HG03280 (cell line): ENCODE results near the gene GRIK1.

Source experiments
- ATAC-seq: cut with Tn5 transposase; IDR thresholded peaks from one replicate; pipeline ENCODE4 v1.9.1; 2021; ENCODE audit warnings: mild to moderate bottlenecking, moderate library complexity; ENCODE audit not compliant: unreplicated experiment

The GRIK1 gene

DNA sequence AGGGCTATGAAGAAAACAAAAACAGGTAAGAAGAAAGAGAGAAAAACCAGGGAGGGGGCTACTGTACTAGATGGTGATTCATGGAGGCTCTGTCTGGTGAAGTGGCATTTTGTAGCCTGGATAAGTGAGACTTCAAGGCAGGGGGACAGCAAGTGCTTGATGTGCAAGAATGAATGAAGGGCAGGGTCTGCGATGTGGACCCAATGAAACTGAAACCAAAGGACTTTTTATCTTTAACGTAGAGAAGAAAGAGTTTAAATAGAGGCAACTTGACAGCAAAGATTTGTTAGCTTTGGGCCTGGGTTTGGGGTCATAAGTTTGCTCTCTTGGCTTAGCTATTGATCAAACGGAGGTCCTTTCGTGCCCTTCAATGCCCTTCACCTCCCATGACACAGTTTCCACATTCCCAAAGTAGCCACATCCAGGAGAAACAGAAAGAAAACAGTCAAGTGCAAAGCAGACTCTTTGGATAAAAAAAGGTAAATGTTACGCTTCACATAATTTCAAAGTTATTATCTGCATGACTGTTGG, 291.0 kb downstream of the GRIK1 start:
- no peak for ATAC-seq

DNA sequence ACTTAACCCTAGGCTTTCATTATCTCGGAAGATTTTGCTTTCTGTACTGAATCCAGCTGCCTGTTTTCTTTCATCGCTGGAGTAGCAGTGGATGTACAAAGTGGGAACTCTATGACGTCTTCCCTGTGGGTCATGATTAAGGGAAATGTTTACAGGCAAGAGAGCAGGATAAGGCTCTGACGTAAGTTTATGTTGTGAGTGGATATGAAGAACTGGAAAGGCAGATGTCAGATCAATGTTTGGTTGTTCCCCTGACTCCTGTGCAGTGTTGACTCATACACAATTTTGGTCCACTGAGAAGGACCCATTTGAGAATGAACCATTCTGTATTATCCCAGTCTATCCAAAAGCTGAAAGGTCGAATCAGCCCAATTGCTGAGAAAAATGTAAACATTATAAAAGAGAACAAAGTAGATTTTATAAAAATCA, 292.4 kb downstream of the GRIK1 start:
- ATAC-seq = no peak

DNA sequence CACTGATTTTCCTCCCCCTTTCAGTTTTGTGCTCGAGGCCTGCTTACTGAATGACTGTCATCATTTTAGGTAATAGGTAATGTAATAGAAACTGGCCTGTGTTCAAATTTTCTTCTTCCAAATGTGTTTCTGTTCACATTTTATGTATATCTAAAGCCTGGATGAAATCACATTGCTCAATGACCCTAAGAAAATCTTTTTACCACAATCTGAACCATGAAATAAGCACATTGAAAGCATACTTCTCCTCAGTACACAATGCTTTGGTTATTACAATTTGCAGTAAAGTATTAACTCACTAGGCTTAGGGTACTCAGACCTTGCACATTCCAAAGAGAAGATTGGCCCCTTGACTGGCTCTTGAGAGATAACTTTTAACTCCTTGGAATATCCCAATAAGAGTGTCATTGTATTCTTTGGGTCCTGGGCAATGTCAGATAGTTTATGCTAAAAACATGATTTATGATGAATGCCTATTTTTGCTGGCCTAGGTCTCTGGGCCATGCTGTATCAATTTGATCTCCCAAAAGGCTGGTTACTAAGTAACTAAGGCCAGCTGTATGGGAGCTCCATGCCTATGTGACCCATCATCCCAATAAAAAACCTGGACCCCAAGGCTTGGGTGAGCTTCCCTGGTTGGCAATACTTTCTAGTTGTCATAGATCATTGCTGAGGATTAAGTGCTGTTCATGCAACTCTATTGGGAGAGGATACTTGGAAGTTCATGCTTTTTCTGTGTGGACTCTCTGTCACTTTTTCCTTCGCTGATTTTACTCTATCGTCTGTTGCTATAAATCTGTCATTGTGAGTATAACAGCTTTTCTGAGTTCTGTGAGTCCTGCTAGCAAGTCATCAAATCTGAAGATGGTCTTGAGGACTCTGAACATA, 293.9 kb downstream of the GRIK1 start:
- ATAC-seq = no peak

DNA sequence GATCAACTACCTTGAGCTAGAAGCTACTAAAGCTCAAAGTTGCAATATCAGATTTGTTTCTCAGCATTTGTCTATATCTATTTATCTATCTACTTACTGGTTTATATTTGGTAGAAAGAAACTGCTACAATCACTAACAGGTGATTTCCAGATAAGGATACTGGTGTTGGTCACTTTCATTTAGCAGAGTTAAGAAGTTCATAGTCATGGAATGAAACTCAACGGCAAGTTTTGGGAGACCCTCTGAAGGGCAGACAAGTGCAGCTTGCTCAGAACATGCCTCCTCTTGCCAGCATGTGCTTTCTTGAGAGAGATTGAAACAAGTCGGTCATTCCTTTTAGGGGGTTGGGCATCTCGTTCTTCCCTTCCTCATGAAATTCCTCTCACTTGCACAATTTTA, 296.5 kb downstream of the GRIK1 start:
- no peak for ATAC-seq

DNA sequence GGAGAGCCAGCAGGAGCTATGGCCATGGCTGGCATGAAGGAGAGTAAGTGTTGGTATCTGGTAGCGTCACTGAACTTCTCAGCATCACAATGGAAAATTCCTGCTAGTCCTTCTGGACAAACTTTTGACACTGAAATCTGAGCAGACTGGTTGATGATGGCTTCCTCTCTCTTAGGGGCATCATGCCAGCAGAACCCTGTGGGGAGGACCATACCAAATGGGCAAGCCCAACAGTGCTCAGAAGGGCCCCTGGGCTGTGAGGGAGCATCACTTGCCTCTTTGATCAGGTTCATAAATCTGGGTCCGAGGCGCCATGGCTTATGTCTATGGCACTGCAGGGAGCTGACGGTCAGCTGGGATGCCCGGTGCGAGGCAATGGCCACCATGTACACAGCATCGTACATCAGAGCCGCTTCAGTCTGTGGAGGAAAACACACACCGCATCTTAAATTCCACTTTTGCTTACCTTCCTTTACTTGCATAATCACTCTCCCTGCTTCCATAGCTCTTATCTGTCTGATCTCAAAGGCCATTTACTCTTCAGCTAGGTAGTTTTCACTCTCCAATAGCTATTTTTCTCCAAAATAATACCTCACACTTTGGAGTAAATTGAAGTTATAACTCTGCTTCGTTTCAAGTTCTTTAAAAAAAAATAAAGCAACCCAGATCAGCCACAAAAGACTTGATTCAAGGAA, 297.1 kb downstream of the GRIK1 start:
- ATAC-seq = no peak

DNA sequence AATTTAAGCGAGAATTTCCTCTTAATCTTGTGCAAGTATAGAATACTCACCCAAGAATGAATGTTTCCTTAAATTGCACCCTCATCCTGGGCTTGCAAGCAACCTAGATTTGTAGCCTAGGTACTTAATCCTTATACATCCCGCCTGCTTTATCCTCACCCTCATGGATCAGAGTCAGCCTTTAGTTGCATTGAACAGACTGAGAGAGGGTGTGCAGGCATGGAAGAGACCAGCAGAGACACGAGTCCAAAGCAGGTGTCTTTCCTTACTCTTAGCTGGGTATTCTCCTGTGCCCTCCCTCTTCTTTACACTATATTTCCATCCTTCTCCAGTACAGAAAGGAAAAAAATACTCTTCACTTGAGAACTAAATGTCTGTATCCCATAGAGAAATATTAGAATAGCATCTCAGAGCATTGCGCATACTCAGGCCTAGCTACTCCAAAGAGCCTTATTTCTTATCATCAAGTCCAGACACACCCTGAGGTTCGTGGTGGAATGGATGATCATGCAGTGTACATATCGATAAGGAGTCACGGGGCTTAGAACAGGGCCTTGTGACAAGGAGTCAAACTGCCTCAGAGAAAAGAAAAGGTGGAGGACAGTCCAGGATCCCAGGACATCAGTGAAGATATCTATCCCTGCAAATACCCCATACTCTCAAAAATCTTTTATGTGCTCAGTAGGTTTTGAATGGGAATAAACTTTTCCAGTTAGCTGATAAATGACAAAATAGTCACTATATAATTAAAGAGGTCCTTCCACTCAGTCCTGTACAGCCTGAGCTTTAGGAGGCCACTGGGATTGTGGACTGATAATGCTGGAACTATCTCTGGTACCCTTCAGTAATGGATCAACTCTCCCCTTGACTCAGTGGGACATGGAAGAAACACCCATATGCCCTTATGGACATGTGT, 297.9 kb downstream of the GRIK1 start:
- no peak for ATAC-seq

DNA sequence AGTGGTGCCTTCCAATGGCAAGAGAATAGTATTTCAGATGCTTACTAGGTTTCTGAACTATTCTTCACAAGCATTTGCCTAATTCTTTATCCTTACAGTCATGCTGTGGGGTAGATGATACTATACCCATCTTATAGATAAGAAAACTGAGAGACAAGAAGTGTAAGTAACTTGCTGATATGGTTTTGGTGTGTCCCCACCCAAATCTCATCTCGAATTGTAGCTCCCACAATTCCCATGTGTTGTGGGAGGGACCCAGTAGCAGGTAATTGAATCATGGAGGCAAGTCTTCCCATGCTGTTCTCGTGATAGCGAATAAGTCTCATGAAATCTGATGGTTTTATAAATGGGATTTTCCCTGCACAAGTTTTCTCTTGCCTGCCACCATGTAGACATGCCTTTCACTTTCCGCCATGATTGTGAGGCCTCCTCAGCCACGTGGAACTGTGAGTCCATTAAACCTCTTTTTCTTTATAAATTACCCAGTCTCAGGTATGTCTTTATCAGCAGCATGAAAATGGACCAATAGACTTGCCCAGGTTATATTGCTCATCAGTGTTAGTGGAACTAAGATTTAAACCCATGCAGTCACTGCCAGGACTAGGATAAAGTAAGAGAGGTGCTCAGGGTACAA, 298.7 kb downstream of the GRIK1 start:
- ATAC-seq = no peak

DNA sequence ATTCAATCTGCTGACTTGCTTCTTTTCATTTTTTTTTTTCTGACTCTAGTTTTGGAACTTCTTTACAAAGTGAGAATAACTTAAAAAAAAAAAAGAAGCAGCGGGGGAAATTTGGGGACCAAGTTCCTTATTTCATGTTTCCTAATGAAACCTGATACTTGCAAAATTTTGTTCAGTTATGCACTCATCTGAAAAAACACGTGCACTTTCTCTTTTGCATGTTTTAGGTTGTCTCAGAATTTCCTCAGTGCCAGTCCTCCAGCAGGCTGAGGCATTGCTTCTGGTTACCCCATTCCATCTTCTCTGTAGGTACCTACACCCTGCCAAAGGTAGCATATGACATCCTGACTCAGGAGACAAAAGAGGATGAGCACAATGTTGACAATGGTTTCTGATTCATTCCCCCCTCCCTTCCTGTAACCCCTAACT, 299.7 kb downstream of the GRIK1 start:
- peak; percentile 39 for ATAC-seq

DNA sequence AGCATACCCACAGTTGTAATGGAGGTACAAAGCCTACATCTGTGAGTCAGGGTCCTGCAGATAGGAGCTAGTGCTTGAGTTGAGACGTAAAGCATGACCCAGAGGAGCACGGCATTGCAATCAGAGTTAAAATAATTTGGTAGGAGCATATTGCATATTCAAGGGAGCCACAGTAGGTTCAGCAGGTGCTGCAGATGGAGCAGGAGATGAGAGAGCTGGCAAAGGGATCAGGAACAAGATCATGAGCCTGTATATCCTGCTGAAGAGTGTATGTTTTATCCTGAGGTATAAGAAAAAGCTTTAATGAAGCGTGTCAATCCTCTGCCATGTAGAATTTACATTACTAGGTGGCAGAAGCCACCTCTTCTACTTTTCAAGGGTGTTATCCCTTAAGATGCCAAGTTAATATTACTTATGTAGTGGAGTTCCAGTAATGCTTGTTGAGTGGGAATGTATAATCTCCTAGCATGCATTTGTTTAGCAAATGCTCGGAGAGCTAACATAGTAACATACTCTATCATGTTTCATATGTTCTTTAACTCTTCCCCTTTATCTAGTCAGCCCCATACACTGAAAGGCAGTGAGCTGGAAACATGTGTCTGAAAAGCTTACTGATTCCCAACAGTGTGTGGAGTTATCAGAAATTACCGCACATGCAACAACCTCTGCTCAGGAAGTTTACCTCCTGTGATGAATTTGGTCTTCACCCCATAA, 300.3 kb downstream of the GRIK1 start:
- peak; percentile 14 for ATAC-seq

DNA sequence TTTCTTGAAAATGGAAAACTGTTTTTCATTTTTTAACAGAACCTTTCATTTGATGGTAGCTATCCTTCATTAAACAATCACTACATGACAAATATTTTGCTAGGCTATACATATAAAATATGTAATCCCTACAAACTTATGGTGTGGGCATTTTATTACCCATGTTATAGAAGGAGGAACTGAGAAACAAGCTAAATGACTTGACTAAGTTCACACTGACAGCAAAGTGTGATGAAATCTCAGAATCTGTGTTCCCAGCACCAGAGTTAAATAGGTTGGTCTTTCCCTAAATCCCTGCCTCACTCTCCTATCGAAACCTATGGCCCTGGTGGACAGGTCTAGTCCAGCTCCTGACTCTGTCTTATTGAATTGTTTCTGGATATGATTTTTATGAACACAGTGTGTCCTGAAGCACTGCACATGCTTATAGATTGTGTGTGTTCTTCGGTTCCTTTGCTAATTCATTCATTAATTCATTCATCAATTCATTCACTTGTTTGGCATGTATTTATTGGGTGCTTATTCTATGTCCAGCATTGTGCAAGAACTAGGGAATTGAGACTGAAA, 301.0 kb downstream of the GRIK1 start:
- ATAC-seq = no peak

DNA sequence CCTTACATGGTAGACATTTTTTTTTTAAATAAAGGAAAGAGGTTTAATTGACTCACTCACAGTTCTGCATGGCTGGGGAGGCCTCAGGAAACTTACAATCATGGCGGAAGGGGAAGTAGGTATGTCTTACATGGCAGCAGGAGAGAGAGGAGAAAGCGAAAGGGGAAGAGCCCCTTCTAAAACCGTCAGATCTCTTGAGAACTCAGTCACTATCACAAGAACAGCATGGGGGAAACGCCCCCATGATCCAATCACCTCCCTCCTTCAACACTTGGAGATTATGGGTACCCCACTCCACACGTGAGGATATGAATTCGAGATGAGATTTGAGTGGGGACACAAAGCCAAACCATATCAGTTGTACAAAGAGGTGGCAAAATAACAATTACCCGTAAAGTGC, 301.7 kb downstream of the GRIK1 start:
- no peak for ATAC-seq

DNA sequence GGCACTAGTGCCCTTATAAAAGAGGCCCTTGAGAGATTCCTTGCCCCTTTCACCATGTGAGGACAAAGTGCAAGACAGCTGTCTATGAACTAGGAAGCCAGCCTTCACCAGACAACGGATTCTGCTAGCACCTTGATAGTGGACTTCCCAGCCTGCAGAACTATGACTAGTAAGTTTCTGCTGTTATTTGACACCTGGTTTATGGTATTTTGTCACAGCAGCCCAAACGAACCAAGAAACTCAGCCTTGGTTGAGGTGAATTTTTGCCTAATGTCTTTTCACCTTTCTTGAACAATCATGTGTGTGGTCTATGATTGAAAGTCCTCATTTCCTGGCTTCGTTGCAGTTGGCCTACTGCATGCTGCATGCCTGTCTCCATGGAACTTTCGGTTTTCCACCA, 302.2 kb downstream of the GRIK1 start:
- no peak for ATAC-seq

DNA sequence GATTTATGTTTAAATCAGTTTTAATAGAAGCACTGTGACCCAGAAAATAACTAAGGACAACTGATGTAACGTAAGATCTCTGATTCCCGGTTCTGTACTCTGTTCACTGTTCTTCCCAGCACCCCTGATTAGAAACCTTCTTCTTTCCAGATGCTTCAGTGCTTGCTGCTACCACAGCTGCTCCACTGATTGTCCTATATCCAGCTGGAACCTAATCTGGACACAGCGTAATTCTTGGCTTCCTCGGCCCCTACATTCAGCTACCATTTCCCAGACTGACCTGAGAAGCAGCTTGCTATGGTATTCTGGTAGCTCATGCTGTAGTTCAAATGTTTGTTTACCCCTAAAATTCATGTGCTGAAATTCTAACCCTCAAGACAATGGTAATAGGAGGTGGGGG, 302.7 kb downstream of the GRIK1 start:
- no peak for ATAC-seq

DNA sequence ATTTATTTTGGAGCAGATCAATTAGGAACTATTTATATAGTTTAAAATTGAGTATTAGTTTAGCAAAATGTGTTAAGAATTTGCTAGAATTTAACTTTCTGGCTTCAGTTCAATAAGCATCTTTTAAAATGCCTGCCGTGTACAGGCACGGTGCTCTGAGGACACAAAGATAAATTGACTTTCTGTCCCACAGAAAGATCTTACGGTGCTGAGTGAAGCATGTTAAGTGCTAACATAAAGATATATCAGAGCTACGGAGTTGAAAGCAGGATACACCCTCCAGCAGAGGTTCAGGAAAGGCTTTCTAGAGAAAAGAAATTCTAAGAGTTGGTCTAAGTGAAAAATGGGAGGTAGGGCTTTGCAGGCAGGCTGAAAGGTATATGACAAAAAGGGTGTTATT, 305.4 kb downstream of the GRIK1 start:
- no peak for ATAC-seq

DNA sequence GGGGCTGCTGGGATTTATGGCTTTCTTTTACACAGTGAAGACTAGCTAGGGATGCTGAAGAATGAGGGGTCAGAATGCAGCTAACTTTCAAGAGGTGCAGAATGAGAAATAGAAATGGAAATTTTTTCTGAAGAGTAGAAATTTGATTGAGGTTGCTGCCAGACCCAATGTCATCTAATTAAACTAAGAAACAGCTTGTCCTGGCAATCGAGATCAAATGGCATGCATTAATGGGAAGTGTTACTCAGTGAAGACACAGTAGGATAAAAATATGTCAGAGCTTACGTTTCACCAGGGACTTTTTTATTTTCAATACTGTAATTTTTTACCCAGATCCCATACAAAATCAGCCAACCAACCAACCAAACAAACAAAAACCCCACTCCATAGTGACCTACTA, 306.0 kb downstream of the GRIK1 start:
- ATAC-seq = no peak

DNA sequence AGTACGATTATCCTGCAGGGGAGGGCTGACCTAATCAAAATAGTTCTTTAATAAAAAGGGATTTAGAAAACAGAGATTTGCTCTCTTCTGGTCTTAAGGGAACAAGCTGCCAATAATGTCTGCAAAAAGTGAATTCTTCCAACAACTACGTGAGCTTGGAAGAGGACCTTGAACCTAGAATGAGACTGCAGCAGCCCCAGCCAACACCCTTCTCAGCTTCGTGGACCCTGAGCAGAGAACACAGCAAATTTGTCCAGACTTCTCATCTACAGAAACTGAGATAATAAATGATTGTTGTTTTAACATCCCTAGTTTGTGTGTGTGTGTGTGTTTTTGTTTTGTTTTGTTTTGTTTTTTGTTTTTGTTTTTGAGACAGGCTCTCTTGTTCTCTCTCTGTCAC, 309.4 kb downstream of the GRIK1 start:
- no peak for ATAC-seq

DNA sequence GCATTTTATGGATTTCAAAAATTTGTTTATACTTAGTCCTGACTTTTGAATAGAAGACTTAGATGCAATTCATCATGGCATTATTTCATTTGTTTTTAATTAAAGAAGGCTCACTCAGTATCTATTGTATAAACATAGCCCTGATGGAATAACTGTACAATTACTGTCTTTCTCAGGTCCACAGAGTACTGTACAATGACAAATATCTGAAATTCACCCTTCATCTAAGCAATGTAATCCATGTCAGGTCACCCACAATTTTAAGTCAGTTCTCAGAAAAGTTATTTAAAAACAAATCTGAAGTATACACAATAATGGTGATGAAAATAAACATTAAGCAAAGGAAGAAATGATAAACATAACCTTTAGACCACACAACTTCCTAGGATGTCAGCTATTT, 311.9 kb downstream of the GRIK1 start:
- ATAC-seq = no peak

DNA sequence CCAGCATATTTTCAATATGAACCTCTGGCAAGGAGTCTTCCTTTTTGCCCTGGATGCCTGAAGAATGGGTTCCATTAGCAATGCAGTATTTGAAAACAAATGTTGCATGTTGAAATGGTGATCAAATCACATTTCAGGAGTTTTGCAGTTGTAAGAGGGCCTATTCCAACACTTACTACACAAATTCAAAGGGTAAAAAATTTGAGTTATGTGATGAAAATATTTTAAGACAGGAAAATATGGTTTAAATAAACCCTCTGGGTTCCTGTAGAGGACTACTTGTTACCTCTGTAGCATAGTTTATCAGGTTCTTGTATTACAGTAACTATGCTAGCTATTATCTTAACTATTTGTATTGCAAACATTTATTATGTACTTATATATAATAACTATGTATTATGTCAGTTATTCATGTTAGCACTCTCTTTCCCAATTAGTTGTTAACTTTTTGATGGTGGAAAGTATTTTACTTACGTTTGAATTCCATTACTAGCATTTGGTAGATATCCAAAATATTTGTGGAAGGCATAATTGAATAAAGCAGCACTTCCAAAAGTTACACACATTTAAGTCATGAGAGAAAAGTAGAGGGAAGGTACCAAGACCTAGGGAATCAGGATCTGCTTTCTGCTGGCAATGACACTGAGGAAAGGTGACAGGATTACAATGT, 312.9 kb downstream of the GRIK1 start:
- ATAC-seq = no peak

DNA sequence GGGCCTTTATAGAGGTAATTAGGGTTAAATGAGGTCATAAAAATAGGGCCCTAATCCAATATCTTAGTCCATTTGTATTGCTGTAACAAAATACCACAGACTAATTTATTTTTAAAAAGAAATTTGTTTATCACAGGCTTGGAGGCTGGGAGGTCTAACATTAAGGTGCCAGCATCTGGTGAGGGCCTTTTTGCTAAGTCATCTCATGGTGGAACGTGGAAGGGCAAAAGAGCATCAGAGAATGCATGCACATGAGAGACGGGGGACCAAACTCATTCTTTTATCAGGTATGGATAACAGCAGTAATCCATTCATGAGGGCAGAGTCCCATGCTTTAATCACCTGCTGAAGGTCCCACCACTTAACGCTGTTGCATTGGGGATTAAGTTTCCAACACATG, 313.8 kb downstream of the GRIK1 start:
- no peak for ATAC-seq
